Duodenal mucosa (tissue), 2 donors: Measurements from ENCODE around the gene LHPP.
"Not testable (repeated sequence)": the region's sequence is repeated elsewhere in the genome, so short reads cannot be mapped to it uniquely, and the experiment has no call there.

Experiments
- H3K27ac ChIP-seq: one replicate; pipeline ENCODE4 v1.7.0; 2013; ENCODE audit warnings: low read depth, low read length
- H3K27me3 ChIP-seq, 2 donors: one replicate each; pipeline ENCODE4 v1.7.0; 2013; ENCODE audit warnings: low read length in 2 of 2, control low read depth in 1 of 2; ENCODE audit not compliant: insufficient read depth in 2 of 2, control insufficient read depth in 1 of 2
- H3K36me3 ChIP-seq, 2 donors: one replicate each; pipeline ENCODE4 v1.7.0; 2013; ENCODE audit warnings: low read length in 2 of 2, control low read depth in 1 of 2; ENCODE audit not compliant: insufficient read depth in 2 of 2, control insufficient read depth in 1 of 2
- H3K4me1 ChIP-seq, 2 donors: one replicate each; pipeline ENCODE4 v1.7.0; 2013; ENCODE audit warnings: low read length in 2 of 2, control low read depth in 1 of 2; ENCODE audit not compliant: insufficient read depth in 2 of 2, control insufficient read depth in 1 of 2
- H3K4me3 ChIP-seq, 2 donors: one replicate each; pipeline ENCODE4 v1.7.0; 2013; ENCODE audit warnings: low read length in 2 of 2, low read depth in 1 of 2
- H3K9ac ChIP-seq, 2 donors: one replicate each; pipeline ENCODE4 v1.7.0; 2013; ENCODE audit warnings: low read length in 2 of 2, low read depth in 1 of 2
- H3K9me3 ChIP-seq, 2 donors: one replicate each; pipeline ENCODE4 v1.7.0; 2013; ENCODE audit warnings: low read length in 2 of 2, control low read depth in 1 of 2; ENCODE audit not compliant: control insufficient read depth in 1 of 2

The LHPP gene

GRCh38 chr10:124423813-124424212 is 37.8 kb upstream of the LHPP start:
- H3K27ac ChIP-seq, result no peak overlapping the region
- no peaks in the 10 kb centered on the region for H3K36me3 ChIP-seq
- no peak overlapping the region for H3K9ac ChIP-seq
- H3K9me3 ChIP-seq, result no peaks in the 10 kb centered on the region
- H3K27me3 ChIP-seq, result no peaks in the 10 kb centered on the region
- H3K4me3 ChIP-seq, result no peak overlapping the region
- peaks cover 27 to 44% of the 10 kb centered on the region in 2 donors for H3K4me1 ChIP-seq

- H3K27ac ChIP-seq, result no peak overlapping the region
- no peaks in the 10 kb centered on the region for H3K36me3 ChIP-seq
- H3K4me3 ChIP-seq, result no peak overlapping the region
- H3K4me1 ChIP-seq, result peaks cover 29 to 41% of the 10 kb centered on the region in 2 donors
- H3K27me3 ChIP-seq, result peaks cover 0 to 4% of the 10 kb centered on the region in 2 donors
- no peaks in the 10 kb centered on the region for H3K9me3 ChIP-seq
- H3K9ac ChIP-seq, result no peak overlapping the region
These were observed 36.2 kb upstream of the LHPP start for GRCh38 chr10:124425227-124425962.

GRCh38 chr10:124428207-124428777 is 33.3 kb upstream of the LHPP start:
- peaks cover 19 to 21% of the 10 kb centered on the region in 2 donors for H3K4me1 ChIP-seq
- H3K27ac ChIP-seq, result no peak overlapping the region
- peaks cover 0 to 4% of the 10 kb centered on the region in 2 donors for H3K27me3 ChIP-seq
- H3K36me3 ChIP-seq, result no peaks in the 10 kb centered on the region
- no peak overlapping the region for H3K9ac ChIP-seq
- H3K9me3 ChIP-seq, result no peaks in the 10 kb centered on the region
- no peak overlapping the region for H3K4me3 ChIP-seq

GRCh38 chr10:124429576-124429975 is 32.0 kb upstream of the LHPP start:
- peaks cover 14 to 15% of the 10 kb centered on the region in 2 donors for H3K4me1 ChIP-seq
- no peak overlapping the region for H3K27ac ChIP-seq
- no peak overlapping the region for H3K4me3 ChIP-seq
- no peak overlapping the region for H3K9ac ChIP-seq
- H3K36me3 ChIP-seq, result no peaks in the 10 kb centered on the region
- no peaks in the 10 kb centered on the region for H3K9me3 ChIP-seq
- H3K27me3 ChIP-seq, result peaks cover 0 to 4% of the 10 kb centered on the region in 2 donors

- no peaks in the 10 kb centered on the region for H3K36me3 ChIP-seq
- no peak overlapping the region for H3K27ac ChIP-seq
- H3K4me3 ChIP-seq, result no peak overlapping the region
- H3K27me3 ChIP-seq, result peaks cover 0 to 4% of the 10 kb centered on the region in 2 donors
- H3K9ac ChIP-seq, result no peak overlapping the region
- no peaks in the 10 kb centered on the region for H3K9me3 ChIP-seq
- peaks cover 14 to 15% of the 10 kb centered on the region in 2 donors for H3K4me1 ChIP-seq
These were observed 31.5 kb upstream of the LHPP start for GRCh38 chr10:124430077-124430476.

- Histone ChIP-seq H3K27ac (no peak overlapping the region), H3K4me3 (no peak overlapping the region), H3K4me1 (peaks cover 10 to 12% of the 10 kb centered on the region in 2 donors), H3K27me3 (peaks cover 0 to 4% of the 10 kb centered on the region in 2 donors), H3K9me3 (no peaks in the 10 kb centered on the region), H3K9ac (no peak overlapping the region), H3K36me3 (no peaks in the 10 kb centered on the region)
These were observed 28.2 kb upstream of the LHPP start for GRCh38 chr10:124433461-124433860.

GRCh38 chr10:124435683-124436082 is 25.9 kb upstream of the LHPP start:
- not testable (repeated sequence) for H3K36me3 ChIP-seq

GRCh38 chr10:124436191-124436638 is 25.4 kb upstream of the LHPP start:
- H3K27ac ChIP-seq, result no peak overlapping the region
- H3K4me1 ChIP-seq, result no peaks in the 10 kb centered on the region
- H3K27me3 ChIP-seq, result no peaks in the 10 kb centered on the region
- no peaks in the 10 kb centered on the region for H3K9me3 ChIP-seq
- H3K9ac ChIP-seq, result no peak overlapping the region
- no peak overlapping the region for H3K4me3 ChIP-seq
- no peaks in the 10 kb centered on the region for H3K36me3 ChIP-seq

More at GRCh38 chr10:124435683-124436082, 25.9 kb upstream of the LHPP start:
- not testable (repeated sequence) for H3K4me3 ChIP-seq, H3K9ac ChIP-seq, H3K27me3 ChIP-seq, H3K27ac ChIP-seq, H3K9me3 ChIP-seq, H3K4me1 ChIP-seq

- not testable (repeated sequence) for H3K9me3 ChIP-seq, H3K27ac ChIP-seq, H3K4me3 ChIP-seq, H3K9ac ChIP-seq, H3K4me1 ChIP-seq, H3K36me3 ChIP-seq
- H3K27me3 ChIP-seq, result peaks cover under 1 to 14% of the 10 kb centered on the region in 2 donors
These were observed 19.9 kb upstream of the LHPP start for GRCh38 chr10:124441694-124442093.

GRCh38 chr10:124446830-124447750 is 14.5 kb upstream of the LHPP start:
- Histone ChIP-seq H3K9ac (no peak overlapping the region), H3K36me3 (no peaks in the 10 kb centered on the region), H3K27ac (no peak overlapping the region), H3K4me1 (peaks cover 17 to 18% of the 10 kb centered on the region in 2 donors), H3K4me3 (peak overlapping the region; percentile 22 to 51), H3K9me3 (no peaks in the 10 kb centered on the region), H3K27me3 (peaks cover 38 to 61% of the 10 kb centered on the region in 2 donors)
